ENCODE results near the gene LENG8.
"Not testable (repeated sequence)": the region's sequence is repeated elsewhere in the genome, so short reads cannot be mapped to it uniquely, and the experiment has no call there.

The LENG8 gene

GRCh38 chr19:54502518-54503048 is 53.6 kb downstream of the LENG8 start, which contains the start of gene LAIR2:
LAIR2 (plus strand) TSS chr19:54502831; CDS start chr19:54502919, 88 bp downstream.
- no peak for DNase-seq (ENCODE audit: insufficient read length)
- FAIRE-seq: no peak
- no peak for TF ChIP-seq POLR2A (IDR thresholded peaks at IDR 0.05; ENCODE audit: low read depth, low read length)
- no peak for TF ChIP-seq POLR2AphosphoS5 (IDR thresholded peaks at IDR 0.05; ENCODE audit: low read depth, low read length)
- TF ChIP-seq TAF1 (IDR thresholded peaks at IDR 0.05; ENCODE audit: borderline replicate concordance, low read depth, low read length): no peak

- FAIRE-seq: not testable (repeated sequence)
Measured at GRCh38 chr19:54505542-54505941, 56.5 kb downstream of the LENG8 start.

GRCh38 chr19:54506079-54506478 is 57.1 kb downstream of the LENG8 start:
- DNase-seq (ENCODE audit: insufficient read length) (no peak), FAIRE-seq (no peak)
- TF ChIP-seq POLR2AphosphoS5 (IDR thresholded peaks at IDR 0.05; ENCODE audit: low read depth, low read length): no peak
- no peak for TF ChIP-seq POLR2A (IDR thresholded peaks at IDR 0.05; ENCODE audit: low read depth, low read length)
- TF ChIP-seq TAF1 (IDR thresholded peaks at IDR 0.05; ENCODE audit: borderline replicate concordance, low read depth, low read length): no peak

More at GRCh38 chr19:54505542-54505941, 56.5 kb downstream of the LENG8 start:
- not testable (repeated sequence) for DNase-seq (ENCODE audit: insufficient read length)

- DNase-seq (ENCODE audit: insufficient read length); FAIRE-seq: not testable (repeated sequence)
Measured at GRCh38 chr19:54507038-54507717, 58.2 kb downstream of the LENG8 start.

GRCh38 chr19:54507824-54508223 is 58.8 kb downstream of the LENG8 start:
- TF ChIP-seq POLR2AphosphoS5 (IDR thresholded peaks at IDR 0.05; ENCODE audit: low read depth, low read length) (no peak), TAF1 (IDR thresholded peaks at IDR 0.05; ENCODE audit: borderline replicate concordance, low read depth, low read length) (no peak), POLR2A (IDR thresholded peaks at IDR 0.05; ENCODE audit: low read depth, low read length) (no peak)
- FAIRE-seq: no peak
- no peak for DNase-seq (ENCODE audit: insufficient read length)

GRCh38 chr19:54508487-54508886 is 59.5 kb downstream of the LENG8 start:
- not testable (repeated sequence) for FAIRE-seq; DNase-seq (ENCODE audit: insufficient read length)

- peak; percentile 96 for FAIRE-seq
- DNase-seq (ENCODE audit: insufficient read length): not testable (repeated sequence)
Measured at GRCh38 chr19:54509200-54509940, 60.4 kb downstream of the LENG8 start.
